Caco-2 (cell line): ENCODE data around the gene PLAC8. TPM values are rescaled to one million over a fixed set of nuclear protein-coding genes. Genes with fewer than 3 reads are reported as not detected.
"Not testable (repeated sequence)": the region's sequence is repeated elsewhere in the genome, so short reads cannot be mapped to it uniquely, and the experiment has no call there.

ENCODE experiments used
- BruUV-seq: library from RNA; stranded (reverse); fragments of 400-500 nt; replicated peaks from 2 replicates; lab custom pipeline; 2021; lab: Mats Ljungman, UMichigan
- CTCF ChIA-PET: fragments of 300-600 bp; sonication (Branson Sonifier 250); formaldehyde crosslinking; loops from one replicate; lab custom pipeline; 2022; ENCODE audit warnings: antibody characterized with exemption; lab: Charles Lee
- POLR2A ChIA-PET: fragments of 300-600 bp; sonication (Branson Sonifier 250); formaldehyde crosslinking; loops from one replicate; lab custom pipeline; 2022; ENCODE audit warnings: antibody characterized with exemption; lab: Charles Lee
- DNase-seq, 2 experiments: peaks; one replicate each; pipeline versions ENCODE4 v3.0.0 to v3.0.0-alpha.2; 2020 to 2022
- H3K27me3 ChIP-seq: replicated peaks from 2 replicates; pipeline ENCODE4 v1.6.0; 2011; ENCODE audit warnings: low read length; ENCODE audit not compliant: control insufficient read depth, insufficient read depth
- H3K36me3 ChIP-seq: 2 replicates; pipeline ENCODE4 v1.5.1; 2011; ENCODE audit warnings: low read length; ENCODE audit not compliant: control insufficient read depth, insufficient read depth
- H3K4me1 ChIP-seq: fragments of 250-450 bp; sonication (Bioruptor Pico); 2 replicates; pipeline ENCODE4 v1.5.1; 2020; ENCODE audit warnings: mild to moderate bottlenecking
- H3K4me3 ChIP-seq: 2 replicates; pipeline ENCODE4 v1.5.1; 2011; ENCODE audit warnings: low read depth, mild to moderate bottlenecking, control low read depth, low read length
- H3K9me3 ChIP-seq: fragments of 250-450 bp; sonication (Bioruptor Pico); 2 replicates; pipeline ENCODE4 v1.5.1; 2020; ENCODE audit warnings: mild to moderate bottlenecking, moderate library complexity
- H3K27ac Mint-ChIP-seq: one replicate; pipeline ENCODE4 v1.8.0; 2022; ENCODE audit warnings: mixed read lengths; ENCODE audit not compliant: unreplicated experiment
- H3K27me3 Mint-ChIP-seq: one replicate; pipeline ENCODE4 v1.8.0; 2022; ENCODE audit warnings: mixed read lengths; ENCODE audit not compliant: insufficient read depth, unreplicated experiment
- H3K36me3 Mint-ChIP-seq: one replicate; pipeline ENCODE4 v1.8.0; 2022; ENCODE audit warnings: mild to moderate bottlenecking, mixed read lengths; ENCODE audit not compliant: insufficient read depth, unreplicated experiment
- H3K4me1 Mint-ChIP-seq: one replicate; pipeline ENCODE4 v1.8.0; 2022; ENCODE audit warnings: low read depth, mixed read lengths; ENCODE audit not compliant: unreplicated experiment
- H3K4me3 Mint-ChIP-seq: one replicate; pipeline ENCODE4 v1.8.0; 2022; ENCODE audit warnings: mild to moderate bottlenecking, moderate library complexity, mixed read lengths; ENCODE audit not compliant: unreplicated experiment
- H3K9me3 Mint-ChIP-seq: one replicate; pipeline ENCODE4 v1.8.0; 2022; ENCODE audit warnings: mixed read lengths; ENCODE audit not compliant: unreplicated experiment
- CTCF ChIP-seq, 2 experiments: fragments of 200-600 bp in 1 of 2; IDR thresholded peaks; 1 replicate in 1 of 2; 2 replicates in 1 of 2; pipeline versions ENCODE4 v1.5.1 to v1.8.0; 2011 to 2022; ENCODE audit warnings: antibody characterized with exemption in 1 of 2, control low read depth in 1 of 2, inconsistent platforms in 1 of 2, low read depth in 1 of 2, low read length in 1 of 2, mild to moderate bottlenecking in 1 of 2, moderate library complexity in 1 of 2; ENCODE audit not compliant: insufficient read depth in 1 of 2, severe bottlenecking in 1 of 2, unreplicated experiment in 1 of 2
- intact Hi-C: fragments of 100-400 bp; cut with micrococcal nuclease; formaldehyde crosslinking; loops from one replicate; pipeline ENCODE4 v1.10.0; 2022; ENCODE audit not compliant: unreplicated experiment
- total RNA-seq: library from RNA; stranded (reverse); gene quantifications from 2 replicates; pipeline ENCODE4 v1.2.3, GENCODE V29; 2022

PLAC8 gene
- total RNA-seq, 1 experiment from 2014 or later = 13.6 TPM

- Mint-ChIP-seq H3K9me3 (no peaks in the 10 kb centered on the region), H3K4me3 (no peak overlapping the region), H3K27ac (no peak overlapping the region), H3K4me1 (no peaks in the 10 kb centered on the region), H3K36me3 (peaks cover under 1% of the 10 kb centered on the region), H3K27me3 (no peaks in the 10 kb centered on the region)
- Histone ChIP-seq H3K27me3 (no peaks in the 10 kb centered on the region), H3K4me3 (no peak overlapping the region), H3K4me1 (no peaks in the 10 kb centered on the region), H3K9me3 (no peaks in the 10 kb centered on the region), H3K36me3 (no peaks in the 10 kb centered on the region)
- ChIA-PET POLR2A (no interaction called here), CTCF (no interaction called here)
- TF ChIP-seq CTCF (IDR thresholded peaks at IDR 0.05; ENCODE audit: insufficient read depth in 1 of 2, low read depth in 1 of 2, low read length in 1 of 2, severe bottlenecking in 1 of 2, unreplicated experiment in 1 of 2) = no peak
- no TSS peak for BruUV-seq
- intact Hi-C loops = no loop called here
- DNase-seq = no peak
Measured at GRCh38 chr4:83046693-83047473, 67.6 kb downstream of the PLAC8 start.

GRCh38 chr4:83043801-83044407 lies 70.6 kb downstream of the PLAC8 start:
- Mint-ChIP-seq H3K4me3 (no peak overlapping the region), H3K27me3 (no peaks in the 10 kb centered on the region), H3K27ac (no peak overlapping the region), H3K9me3 (no peaks in the 10 kb centered on the region), H3K4me1 (no peaks in the 10 kb centered on the region), H3K36me3 (no peaks in the 10 kb centered on the region)
- POLR2A ChIA-PET = no interaction called here
- H3K4me3 ChIP-seq = no peak overlapping the region
- H3K9me3 ChIP-seq = no peaks in the 10 kb centered on the region
- intact Hi-C loops = no loop called here
- no peak for DNase-seq
- H3K4me1 ChIP-seq = no peaks in the 10 kb centered on the region
- H3K27me3 ChIP-seq = no peaks in the 10 kb centered on the region
- BruUV-seq = no TSS peak
- TF ChIP-seq CTCF (IDR thresholded peaks at IDR 0.05; ENCODE audit: insufficient read depth in 1 of 2, low read depth in 1 of 2, low read length in 1 of 2, severe bottlenecking in 1 of 2, unreplicated experiment in 1 of 2) = no peak
- CTCF ChIA-PET = no interaction called here
- no peaks in the 10 kb centered on the region for H3K36me3 ChIP-seq

GRCh38 chr4:83043157-83043556 lies 71.4 kb downstream of the PLAC8 start:
- H3K9me3 ChIP-seq, H3K36me3 Mint-ChIP-seq, H3K4me1 ChIP-seq, H3K4me1 Mint-ChIP-seq, H3K9me3 Mint-ChIP-seq, POLR2A ChIA-PET, intact Hi-C loops, CTCF ChIA-PET, H3K27me3 ChIP-seq, H3K27me3 Mint-ChIP-seq, H3K27ac Mint-ChIP-seq, DNase-seq, BruUV-seq, H3K4me3 ChIP-seq, H3K36me3 ChIP-seq, H3K4me3 Mint-ChIP-seq: not testable (repeated sequence)
